ENCODE measurements around the gene DENND1A.
A peak's percentile ranks its signal among the peaks of the same experiment; 100 is the strongest.

DENND1A gene

DNA sequence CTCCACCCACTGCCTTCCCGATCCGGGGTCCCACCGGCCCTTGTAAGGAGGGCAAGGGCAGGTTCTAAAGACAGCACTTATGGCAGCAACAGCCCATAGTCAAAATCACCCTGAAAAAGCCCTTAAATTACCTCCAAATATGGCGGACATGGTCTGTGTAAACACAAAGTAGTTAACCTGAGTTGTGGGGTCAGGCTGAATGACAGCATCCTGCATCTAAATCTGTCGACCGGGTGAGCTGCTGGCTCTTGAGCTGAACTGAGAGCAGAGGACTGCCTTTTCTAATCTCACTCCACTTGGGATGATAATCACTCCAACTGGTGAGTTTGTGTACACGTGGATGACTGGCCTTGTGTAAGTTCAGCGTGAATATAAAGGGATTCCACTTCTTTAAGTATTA, 249.6 kb downstream of the DENND1A start:
- Histone ChIP-seq H3K27me3 (ENCODE audit: control insufficient read depth in 3 of 3, insufficient read depth in 3 of 3, low read depth in 1 of 3, low read length in 3 of 3) (no peaks in the 10 kb centered on the region), H2BK120ac (ENCODE audit: low read depth, low read length) (no peak overlapping the region), H4K8ac (ENCODE audit: low read depth, low read length) (no peak overlapping the region), H3K9ac (ENCODE audit: low read depth, low read length, poor library complexity) (no peak overlapping the region), H3K4me2 (ENCODE audit: insufficient read depth, low read length, poor library complexity, severe bottlenecking) (no peak overlapping the region), H3K4me1 (ENCODE audit: control insufficient read depth in 2 of 2, insufficient read depth in 1 of 2, low read depth in 1 of 2, low read length in 2 of 2) (peaks cover 0 to 11% of the 10 kb centered on the region in 2 donors), H2BK12ac (ENCODE audit: low read length) (no peak overlapping the region), H3K18ac (ENCODE audit: low read length) (no peak overlapping the region), H3K9me3 (replicated peaks in 1 of 2; ENCODE audit: control insufficient read depth in 2 of 2, insufficient read depth in 1 of 2, low read depth in 1 of 2, low read length in 2 of 2) (peaks cover 6 to 7% of the 10 kb centered on the region in 2 donors), H2AFZ (ENCODE audit: low read length) (no peak overlapping the region), H3K14ac (ENCODE audit: low read length) (no peak overlapping the region), H3K79me1 (ENCODE audit: low read depth, low read length) (no peaks in the 10 kb centered on the region), H3K4me3 (ENCODE audit: low read length in 2 of 2) (no peak overlapping the region), H3K27ac (replicated peaks; ENCODE audit: low read length) (no peak overlapping the region), H4K91ac (ENCODE audit: low read depth, low read length, poor library complexity) (no peak overlapping the region), H2BK15ac (ENCODE audit: low read length) (no peak overlapping the region), H3K36me3 (replicated peaks in 1 of 2; ENCODE audit: control insufficient read depth in 2 of 2, insufficient read depth in 2 of 2, low read length in 2 of 2) (no peaks in the 10 kb centered on the region), H2AK5ac (ENCODE audit: low read depth, low read length) (no peak overlapping the region), H3K4ac (ENCODE audit: low read length) (no peak overlapping the region), H3K23ac (ENCODE audit: low read depth, low read length, poor library complexity) (no peak overlapping the region), H2BK5ac (ENCODE audit: low read length) (no peak overlapping the region)
- WGBS, 2 donors (ENCODE audit: extremely low coverage in 2 of 2, insufficient read length in 2 of 2, insufficient replicate concordance in 1 of 2) = no CpG with 5 or more reads among the region's 8 CpGs
- no peak for DNase-seq (ENCODE audit: low spot score)

DNA sequence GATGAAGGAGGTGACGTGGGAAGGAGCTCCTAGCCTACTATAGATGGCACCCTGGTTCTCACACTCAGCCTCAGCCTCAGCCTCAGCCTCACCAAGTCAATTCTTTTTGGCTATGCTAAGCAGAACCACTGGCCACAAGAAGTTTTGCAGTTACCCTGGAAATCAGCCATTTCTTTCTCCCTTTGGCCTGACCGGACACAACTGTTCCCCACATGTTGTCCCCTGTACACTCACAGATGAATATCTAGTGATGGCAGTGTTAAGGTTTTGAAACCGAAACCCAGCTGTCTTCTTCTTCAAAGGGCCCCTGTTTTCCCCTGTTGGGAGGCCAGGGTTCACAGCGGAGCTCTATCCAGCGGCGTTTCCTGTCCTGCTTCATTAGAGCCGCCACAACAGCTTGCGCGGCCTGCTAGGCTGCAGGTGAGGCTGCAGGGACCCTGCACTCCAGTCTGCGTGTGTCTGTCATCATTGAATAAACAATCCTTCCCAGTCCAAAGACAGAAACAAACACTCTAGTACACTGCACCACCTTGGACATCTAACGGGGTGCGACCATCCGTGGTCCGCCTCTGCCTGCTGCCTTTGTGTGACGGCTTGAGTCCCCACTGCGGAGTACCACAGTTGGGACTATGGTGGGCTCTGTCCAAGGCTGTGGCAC, 250.5 kb downstream of the DENND1A start:
- H2AK5ac ChIP-seq (ENCODE audit: low read depth, low read length) = no peak overlapping the region
- H3K4me1 ChIP-seq (ENCODE audit: control insufficient read depth in 2 of 2, insufficient read depth in 1 of 2, low read depth in 1 of 2, low read length in 2 of 2) = peaks cover 0 to 11% of the 10 kb centered on the region in 2 donors
- peaks cover 6 to 7% of the 10 kb centered on the region in 2 donors for H3K9me3 ChIP-seq (replicated peaks in 1 of 2; ENCODE audit: control insufficient read depth in 2 of 2, insufficient read depth in 1 of 2, low read depth in 1 of 2, low read length in 2 of 2)
- no peak overlapping the region for H3K4me3 ChIP-seq (ENCODE audit: low read length in 2 of 2)
- H3K36me3 ChIP-seq (replicated peaks in 1 of 2; ENCODE audit: control insufficient read depth in 2 of 2, insufficient read depth in 2 of 2, low read length in 2 of 2) = no peaks in the 10 kb centered on the region
- H2BK5ac ChIP-seq (ENCODE audit: low read length) = no peak overlapping the region
- H4K91ac ChIP-seq (ENCODE audit: low read depth, low read length, poor library complexity) = no peak overlapping the region
- no peak overlapping the region for H2AFZ ChIP-seq (ENCODE audit: low read length)
- H3K79me1 ChIP-seq (ENCODE audit: low read depth, low read length) = no peaks in the 10 kb centered on the region
- H3K18ac ChIP-seq (ENCODE audit: low read length) = peak overlapping the region; percentile 25
- no peaks in the 10 kb centered on the region for H3K27me3 ChIP-seq (ENCODE audit: control insufficient read depth in 3 of 3, insufficient read depth in 3 of 3, low read depth in 1 of 3, low read length in 3 of 3)
- no CpG with 5 or more reads among the region's 16 CpGs for WGBS, 2 donors (ENCODE audit: extremely low coverage in 2 of 2, insufficient read length in 2 of 2, insufficient replicate concordance in 1 of 2)
- no peak overlapping the region for H3K4ac ChIP-seq (ENCODE audit: low read length)
- no peak overlapping the region for H3K23ac ChIP-seq (ENCODE audit: low read depth, low read length, poor library complexity)
- no peak overlapping the region for H3K4me2 ChIP-seq (ENCODE audit: insufficient read depth, low read length, poor library complexity, severe bottlenecking)
- H3K9ac ChIP-seq (ENCODE audit: low read depth, low read length, poor library complexity) = peak overlapping the region; percentile 7
- H3K27ac ChIP-seq (replicated peaks; ENCODE audit: low read length) = no peak overlapping the region
- H3K14ac ChIP-seq (ENCODE audit: low read length) = peak overlapping the region; percentile 44
- DNase-seq (ENCODE audit: low spot score) = no peak
- H2BK15ac ChIP-seq (ENCODE audit: low read length) = no peak overlapping the region
- H4K8ac ChIP-seq (ENCODE audit: low read depth, low read length) = no peak overlapping the region
- no peak overlapping the region for H2BK120ac ChIP-seq (ENCODE audit: low read depth, low read length)
- no peak overlapping the region for H2BK12ac ChIP-seq (ENCODE audit: low read length)

DNA sequence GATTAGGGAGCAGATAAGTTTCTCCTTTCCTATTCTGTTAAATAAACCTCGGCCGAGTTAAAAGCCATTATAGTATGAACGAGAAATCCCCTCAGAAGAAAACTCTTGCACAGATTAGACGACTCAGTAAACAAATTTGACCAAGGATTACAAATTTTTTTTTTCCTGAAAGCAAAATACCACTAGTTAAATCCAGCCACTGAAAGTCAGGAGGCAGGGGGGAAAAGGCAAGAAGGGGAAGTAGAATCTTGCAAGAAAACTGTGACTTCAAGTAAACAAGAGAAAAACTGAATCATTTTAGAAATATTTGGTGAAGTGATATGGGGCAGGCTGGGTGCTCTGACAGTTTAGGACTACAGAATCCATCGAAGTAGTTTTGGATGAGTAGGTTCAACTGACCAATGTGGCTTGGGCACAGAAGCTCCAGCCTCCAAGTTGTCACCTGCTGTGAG, 251.0 kb downstream of the DENND1A start:
- Histone ChIP-seq H3K18ac (ENCODE audit: low read length) (peak overlapping the region; percentile 25), H3K4ac (ENCODE audit: low read length) (no peak overlapping the region), H2BK15ac (ENCODE audit: low read length) (no peak overlapping the region), H3K4me1 (ENCODE audit: control insufficient read depth in 2 of 2, insufficient read depth in 1 of 2, low read depth in 1 of 2, low read length in 2 of 2) (peaks cover 0 to 11% of the 10 kb centered on the region in 2 donors), H3K27ac (replicated peaks; ENCODE audit: low read length) (no peak overlapping the region), H3K36me3 (replicated peaks in 1 of 2; ENCODE audit: control insufficient read depth in 2 of 2, insufficient read depth in 2 of 2, low read length in 2 of 2) (peaks cover 0 to under 1% of the 10 kb centered on the region in 2 donors), H2BK120ac (ENCODE audit: low read depth, low read length) (no peak overlapping the region), H3K4me3 (ENCODE audit: low read length in 2 of 2) (no peak overlapping the region), H2BK12ac (ENCODE audit: low read length) (no peak overlapping the region), H2AK5ac (ENCODE audit: low read depth, low read length) (no peak overlapping the region), H4K8ac (ENCODE audit: low read depth, low read length) (no peak overlapping the region), H3K9me3 (replicated peaks in 1 of 2; ENCODE audit: control insufficient read depth in 2 of 2, insufficient read depth in 1 of 2, low read depth in 1 of 2, low read length in 2 of 2) (peaks cover 8 to 9% of the 10 kb centered on the region in 2 donors), H3K27me3 (ENCODE audit: control insufficient read depth in 3 of 3, insufficient read depth in 3 of 3, low read depth in 1 of 3, low read length in 3 of 3) (no peaks in the 10 kb centered on the region), H3K9ac (ENCODE audit: low read depth, low read length, poor library complexity) (peak overlapping the region; percentile 7), H3K14ac (ENCODE audit: low read length) (peak overlapping the region; percentile 44), H2BK5ac (ENCODE audit: low read length) (no peak overlapping the region), H3K4me2 (ENCODE audit: insufficient read depth, low read length, poor library complexity, severe bottlenecking) (no peak overlapping the region), H3K79me1 (ENCODE audit: low read depth, low read length) (peaks cover 2% of the 10 kb centered on the region), H4K91ac (ENCODE audit: low read depth, low read length, poor library complexity) (no peak overlapping the region), H2AFZ (ENCODE audit: low read length) (no peak overlapping the region), H3K23ac (ENCODE audit: low read depth, low read length, poor library complexity) (no peak overlapping the region)
- DNase-seq (ENCODE audit: low spot score) = no peak
- no CpG with 5 or more reads among the region's 5 CpGs for WGBS, 2 donors (ENCODE audit: extremely low coverage in 2 of 2, insufficient read length in 2 of 2, insufficient replicate concordance in 1 of 2)

DNA sequence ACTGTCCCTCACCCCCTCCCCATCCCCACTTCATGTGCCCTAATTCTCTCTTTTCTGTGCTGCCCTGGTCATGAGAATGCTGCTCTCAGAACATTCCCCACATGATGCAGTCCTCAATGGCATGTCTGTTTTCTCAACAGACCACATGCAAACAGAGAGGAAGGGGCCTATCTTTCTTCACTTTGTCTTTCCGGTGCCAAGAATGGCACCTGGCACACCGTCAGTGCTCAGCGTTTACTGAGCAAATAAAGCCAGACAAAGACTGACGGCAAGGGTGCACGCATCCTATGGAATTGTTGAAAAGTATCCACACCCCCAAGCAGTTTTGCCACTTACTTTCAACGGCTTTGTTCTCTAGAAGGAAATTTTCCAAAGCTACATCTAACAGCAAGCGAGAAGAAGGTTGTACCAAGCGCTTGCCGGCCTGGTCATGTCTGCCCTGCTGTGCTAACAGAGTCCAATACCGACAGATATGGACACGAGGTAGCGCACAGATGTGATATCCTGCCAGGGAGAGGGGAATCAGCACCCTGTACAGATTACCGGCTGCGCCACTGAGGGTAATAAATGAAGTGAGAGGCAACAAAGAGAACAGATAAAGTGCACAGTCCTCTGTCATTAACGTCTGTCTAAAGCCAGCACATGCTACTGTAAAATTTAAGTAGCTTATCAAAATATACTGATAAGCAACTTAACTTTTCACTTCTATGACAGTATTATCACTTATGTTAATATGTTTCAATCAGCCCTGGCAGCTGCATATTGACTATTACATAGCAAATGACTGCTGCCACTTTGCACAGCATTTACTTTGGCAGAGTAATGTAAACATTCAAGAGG, 251.7 kb downstream of the DENND1A start:
- Histone ChIP-seq H3K4ac (ENCODE audit: low read length) (no peak overlapping the region), H2AFZ (ENCODE audit: low read length) (no peak overlapping the region), H2BK12ac (ENCODE audit: low read length) (no peak overlapping the region), H3K4me2 (ENCODE audit: insufficient read depth, low read length, poor library complexity, severe bottlenecking) (no peak overlapping the region), H3K4me3 (ENCODE audit: low read length in 2 of 2) (no peak overlapping the region), H3K9ac (ENCODE audit: low read depth, low read length, poor library complexity) (no peak overlapping the region), H3K79me1 (ENCODE audit: low read depth, low read length) (peaks cover 3% of the 10 kb centered on the region), H3K18ac (ENCODE audit: low read length) (no peak overlapping the region), H3K36me3 (replicated peaks in 1 of 2; ENCODE audit: control insufficient read depth in 2 of 2, insufficient read depth in 2 of 2, low read length in 2 of 2) (peaks cover 0 to 2% of the 10 kb centered on the region in 2 donors), H4K8ac (ENCODE audit: low read depth, low read length) (no peak overlapping the region), H2AK5ac (ENCODE audit: low read depth, low read length) (no peak overlapping the region), H3K9me3 (replicated peaks in 1 of 2; ENCODE audit: control insufficient read depth in 2 of 2, insufficient read depth in 1 of 2, low read depth in 1 of 2, low read length in 2 of 2) (peaks cover 12 to 15% of the 10 kb centered on the region in 2 donors), H2BK15ac (ENCODE audit: low read length) (no peak overlapping the region), H3K4me1 (ENCODE audit: control insufficient read depth in 2 of 2, insufficient read depth in 1 of 2, low read depth in 1 of 2, low read length in 2 of 2) (peaks cover 0 to 11% of the 10 kb centered on the region in 2 donors), H3K27me3 (ENCODE audit: control insufficient read depth in 3 of 3, insufficient read depth in 3 of 3, low read depth in 1 of 3, low read length in 3 of 3) (no peaks in the 10 kb centered on the region), H3K14ac (ENCODE audit: low read length) (no peak overlapping the region), H3K27ac (replicated peaks; ENCODE audit: low read length) (no peak overlapping the region), H4K91ac (ENCODE audit: low read depth, low read length, poor library complexity) (no peak overlapping the region), H2BK5ac (ENCODE audit: low read length) (no peak overlapping the region), H2BK120ac (ENCODE audit: low read depth, low read length) (no peak overlapping the region), H3K23ac (ENCODE audit: low read depth, low read length, poor library complexity) (no peak overlapping the region)
- no CpG with 5 or more reads among the region's 15 CpGs for WGBS, 2 donors (ENCODE audit: extremely low coverage in 2 of 2, insufficient read length in 2 of 2, insufficient replicate concordance in 1 of 2)
- DNase-seq (ENCODE audit: low spot score) = no peak

Measured in neuronal stem cell (in vitro differentiated cells).